Activated CD8-positive, alpha-beta memory T cell treated with anti-CD3 and anti-CD28 coated beads for 4 hours (primary cell): ENCODE measurements around the gene SP110.
"Not testable (repeated sequence)": the region's sequence is repeated elsewhere in the genome, so short reads cannot be mapped to it uniquely, and the experiment has no call there.

Experiments used
- DNase-seq, 2 donors: peaks; one replicate each; pipeline ENCODE4 v3.0.0-alpha.2; 2020; ENCODE audit warnings: low read depth in 2 of 2

SP110 gene

DNA sequence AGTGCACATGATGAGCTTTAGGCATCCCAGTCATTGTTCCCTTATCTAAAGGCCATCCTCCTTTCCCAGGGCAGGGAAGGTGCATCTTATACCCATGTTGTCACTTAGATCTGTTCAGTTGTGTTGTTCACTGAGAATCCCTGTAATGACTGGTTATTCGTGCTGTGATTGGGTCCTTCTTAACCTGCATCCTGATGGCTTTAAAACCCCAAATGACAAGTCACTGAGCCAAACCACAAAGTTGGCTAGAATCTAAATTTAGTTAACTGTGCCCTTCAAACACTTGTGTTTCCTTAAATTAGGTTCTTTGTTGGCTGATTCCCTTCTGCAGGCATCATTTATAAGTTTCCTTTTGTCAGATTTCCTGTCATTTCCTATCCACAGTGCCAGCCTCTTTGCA, 92.6 kb downstream of the SP110 start:
- no peak for DNase-seq

DNA sequence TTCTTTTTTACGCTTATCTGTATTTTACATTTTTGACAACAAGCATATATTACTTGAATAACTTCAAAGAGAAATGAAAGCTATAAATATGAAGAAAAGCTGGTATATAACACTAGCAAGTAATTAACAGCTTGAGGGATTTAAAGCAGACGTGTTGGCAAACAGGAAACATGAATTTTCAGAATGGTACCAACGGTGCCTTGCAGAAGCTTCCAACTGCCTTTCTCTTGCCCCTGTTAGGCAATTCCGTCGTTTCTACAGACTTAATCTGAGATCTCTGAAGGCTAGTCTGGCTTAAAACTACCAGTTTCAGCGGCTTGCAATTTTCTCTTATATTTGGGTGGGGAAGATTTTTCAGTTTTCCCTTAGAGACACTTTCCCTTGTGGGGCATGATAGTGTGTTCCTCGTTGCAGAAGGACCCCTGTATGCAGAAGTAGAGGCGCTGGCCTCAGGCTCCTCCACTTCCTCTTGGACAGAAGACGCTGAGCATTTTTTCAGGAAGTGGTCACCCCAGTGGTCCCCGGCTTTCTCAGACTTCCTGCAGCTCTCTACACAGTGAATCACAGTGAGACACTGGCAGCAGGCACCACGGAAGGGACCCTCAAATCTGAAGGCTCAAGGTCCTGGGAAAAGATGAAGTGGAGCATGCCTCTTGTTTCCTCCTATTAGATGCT, 94.9 kb downstream of the SP110 start:
- DNase-seq: no peak

DNA sequence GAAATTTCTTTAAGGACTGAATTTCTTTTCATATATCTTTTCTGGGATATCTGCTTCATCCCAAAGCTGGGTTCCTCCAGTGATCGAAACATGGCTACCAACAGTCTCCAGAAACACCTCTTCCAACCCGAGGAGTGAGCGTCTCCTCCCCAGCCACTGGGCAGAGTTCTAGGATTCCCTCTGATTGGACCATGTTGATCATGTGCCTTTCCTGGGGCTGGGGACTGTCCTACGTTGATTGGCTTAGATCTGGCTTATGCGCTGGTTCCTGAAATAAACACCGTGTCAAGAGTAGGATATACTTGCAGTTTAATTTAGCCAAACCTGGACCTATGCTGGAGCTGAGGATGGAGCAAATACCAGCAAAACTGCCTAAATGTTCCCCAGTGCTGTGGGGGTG, 95.5 kb downstream of the SP110 start:
- DNase-seq: no peak

DNA sequence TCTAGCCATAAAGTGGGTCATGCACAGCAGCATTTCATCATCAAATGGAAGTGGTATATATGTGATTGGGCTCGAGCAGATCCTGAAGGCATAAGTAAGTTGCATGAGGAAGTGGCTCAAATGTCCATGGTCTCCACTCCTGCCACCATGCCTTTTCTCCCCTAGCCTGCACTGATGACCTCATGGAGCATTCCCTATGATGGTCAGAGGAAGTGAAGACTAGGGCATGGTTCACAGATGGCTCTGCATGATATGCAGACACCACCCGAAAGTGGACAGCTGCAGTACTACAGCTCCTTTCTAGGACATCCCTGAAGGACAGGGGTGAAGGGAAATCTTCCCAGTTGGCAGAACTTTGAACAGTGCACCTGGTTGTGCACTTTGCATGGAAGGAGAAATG, 99.4 kb downstream of the SP110 start:
- not testable (repeated sequence) for DNase-seq

DNA sequence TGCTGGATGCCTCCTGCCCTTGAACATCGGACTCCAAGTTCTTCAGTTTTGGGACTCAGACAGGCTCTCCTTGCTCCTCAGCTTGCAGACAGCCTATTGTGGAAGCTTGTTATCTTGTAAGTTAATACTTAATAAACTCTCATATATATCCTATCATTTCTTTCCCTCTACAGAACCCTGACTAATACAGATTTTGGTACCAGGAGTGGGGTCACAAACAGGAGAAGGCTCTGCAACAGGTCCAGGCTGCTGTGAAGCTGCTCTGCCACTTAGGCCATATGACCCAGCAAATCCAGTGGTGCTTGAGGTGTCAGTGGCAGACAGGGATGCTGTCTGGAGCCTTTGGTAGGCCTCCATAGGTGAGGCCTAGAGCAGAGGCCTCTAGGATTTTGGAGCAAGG, 100.0 kb downstream of the SP110 start:
- DNase-seq: not testable (repeated sequence)
